Bronchial epithelial cell (primary cell): ENCODE results near the gene THOP1. TPM values are rescaled to one million over a fixed set of nuclear protein-coding genes. Genes with fewer than 3 reads are reported as not detected.

Experiments
- DNase-seq: peaks from one replicate; pipeline ENCODE4 v3.0.0-alpha.2; 2010; ENCODE audit warnings: low read depth
- FAIRE-seq: peaks from 2 replicates; lab custom pipeline; 2011; peaks lifted over from hg19 to GRCh38; lab: Jason Lieb, UNC
- H3K27me3 ChIP-seq: 2 replicates; pipeline ENCODE4 v1.5.1; 2011; ENCODE audit warnings: low read length; ENCODE audit not compliant: control insufficient read depth, insufficient read depth
- H3K36me3 ChIP-seq: 2 replicates; pipeline ENCODE4 v1.5.1; 2011; ENCODE audit warnings: low read length; ENCODE audit not compliant: control insufficient read depth, insufficient read depth
- H3K4me3 ChIP-seq: 2 replicates; pipeline ENCODE4 v1.5.1; 2011; ENCODE audit warnings: mild to moderate bottlenecking, low read depth, low read length, control low read depth
- total RNA-seq: library from RNA; depleted of rRNA; stranded (reverse); fragments of >200 nt; gene quantifications from 2 replicates; pipeline ENCODE4 v1.2.1, GENCODE V29; 2014
- TF ChIP-seq, protein P1 (sequence below): IDR thresholded peaks from 2 replicates; pipeline ENCODE4 v1.5.1; 2011; ENCODE audit warnings: mild to moderate bottlenecking, moderate library complexity, low read length, control low read depth, inconsistent platforms; ENCODE audit not compliant: insufficient read depth, severe bottlenecking

THOP1 gene
- total RNA-seq, 1 donor from 2014 or later, result 86.4 TPM

DNA sequence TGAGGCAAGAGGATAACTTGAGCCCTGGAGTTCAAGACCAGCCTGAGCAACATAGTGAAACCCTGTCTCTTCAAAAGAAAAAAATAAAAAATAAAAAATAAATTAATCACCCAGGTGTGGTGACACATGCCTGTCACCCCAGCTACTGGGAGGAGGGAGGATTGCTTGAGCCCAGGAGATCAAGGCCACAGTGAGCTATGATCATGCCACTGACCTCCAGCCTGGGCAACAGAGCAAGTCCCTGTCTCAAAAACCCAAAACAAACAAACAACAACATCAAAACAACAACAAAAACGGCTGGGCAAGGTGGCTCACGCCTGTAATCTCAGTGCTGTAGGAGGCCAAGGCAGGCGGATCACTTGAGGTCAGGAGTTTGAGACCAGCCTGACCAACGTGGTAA lies 41.2 kb upstream of the THOP1 start:
- Histone ChIP-seq H3K4me3 (no peak overlapping the region), H3K27me3 (no peaks in the 10 kb centered on the region), H3K36me3 (no peaks in the 10 kb centered on the region)
- DNase-seq (no peak), FAIRE-seq (no peak)
- TF ChIP-seq, protein P1, sequence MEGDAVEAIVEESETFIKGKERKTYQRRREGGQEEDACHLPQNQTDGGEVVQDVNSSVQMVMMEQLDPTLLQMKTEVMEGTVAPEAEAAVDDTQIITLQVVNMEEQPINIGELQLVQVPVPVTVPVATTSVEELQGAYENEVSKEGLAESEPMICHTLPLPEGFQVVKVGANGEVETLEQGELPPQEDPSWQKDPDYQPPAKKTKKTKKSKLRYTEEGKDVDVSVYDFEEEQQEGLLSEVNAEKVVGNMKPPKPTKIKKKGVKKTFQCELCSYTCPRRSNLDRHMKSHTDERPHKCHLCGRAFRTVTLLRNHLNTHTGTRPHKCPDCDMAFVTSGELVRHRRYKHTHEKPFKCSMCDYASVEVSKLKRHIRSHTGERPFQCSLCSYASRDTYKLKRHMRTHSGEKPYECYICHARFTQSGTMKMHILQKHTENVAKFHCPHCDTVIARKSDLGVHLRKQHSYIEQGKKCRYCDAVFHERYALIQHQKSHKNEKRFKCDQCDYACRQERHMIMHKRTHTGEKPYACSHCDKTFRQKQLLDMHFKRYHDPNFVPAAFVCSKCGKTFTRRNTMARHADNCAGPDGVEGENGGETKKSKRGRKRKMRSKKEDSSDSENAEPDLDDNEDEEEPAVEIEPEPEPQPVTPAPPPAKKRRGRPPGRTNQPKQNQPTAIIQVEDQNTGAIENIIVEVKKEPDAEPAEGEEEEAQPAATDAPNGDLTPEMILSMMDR, result no peak

DNA sequence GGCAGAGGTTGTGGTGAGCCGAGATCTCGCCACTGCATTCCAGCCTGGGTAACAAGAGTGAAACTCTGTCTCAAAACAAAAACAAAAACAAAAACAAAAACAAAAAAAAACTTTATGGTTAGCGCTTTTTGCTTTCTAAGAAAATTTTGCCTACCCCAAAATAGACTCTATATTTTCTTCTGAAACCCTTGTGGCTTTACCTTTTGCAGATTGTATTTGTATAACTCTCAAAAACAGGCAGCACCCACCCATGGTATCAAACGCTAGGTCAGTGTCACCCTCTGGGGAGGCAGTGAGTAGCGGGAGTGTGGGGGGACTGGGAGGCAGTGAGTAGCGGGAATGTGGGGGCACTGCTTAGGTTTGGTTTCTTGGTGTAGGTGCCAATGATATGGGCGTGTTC lies 38.0 kb upstream of the THOP1 start:
- H3K36me3 ChIP-seq, result no peaks in the 10 kb centered on the region
- FAIRE-seq (no peak), DNase-seq (no peak)
- no peak overlapping the region for H3K4me3 ChIP-seq
- TF ChIP-seq, protein P1, result no peak
- H3K27me3 ChIP-seq, result no peaks in the 10 kb centered on the region

DNA sequence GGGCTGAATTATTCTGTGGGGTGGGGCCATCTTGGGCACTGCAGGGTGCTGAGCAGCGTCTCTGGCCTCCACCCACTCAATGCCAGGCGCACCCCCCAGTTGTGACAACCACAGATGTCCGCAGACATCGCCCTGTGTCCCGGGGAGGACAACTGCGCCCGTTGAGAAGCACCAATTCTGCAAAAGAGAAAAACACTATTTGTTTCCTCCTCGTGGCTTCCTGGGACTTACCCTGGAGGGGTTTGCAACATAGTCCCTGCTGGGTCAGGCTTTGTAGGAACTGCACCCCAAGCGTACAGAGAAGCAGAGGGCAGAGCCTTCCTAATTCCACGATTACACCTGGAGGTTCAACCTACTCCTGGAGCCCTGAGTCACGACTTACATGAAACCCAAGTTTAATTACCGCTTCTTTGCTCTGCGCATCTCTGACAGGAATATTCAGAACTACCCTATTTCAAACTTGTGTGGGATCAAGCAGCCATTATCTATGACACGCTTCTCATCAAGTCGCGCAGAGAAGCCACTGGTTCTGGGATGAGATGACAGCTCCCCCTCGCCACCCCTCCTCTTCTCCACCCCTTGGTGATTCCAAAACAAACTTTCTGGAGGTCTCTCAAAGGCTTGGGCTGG lies 34.4 kb upstream of the THOP1 start:
- Histone ChIP-seq H3K27me3 (no peaks in the 10 kb centered on the region), H3K36me3 (peaks cover 5% of the 10 kb centered on the region), H3K4me3 (no peak overlapping the region)
- TF ChIP-seq, protein P1, result no peak
- DNase-seq, result no peak
- no peak for FAIRE-seq

DNA sequence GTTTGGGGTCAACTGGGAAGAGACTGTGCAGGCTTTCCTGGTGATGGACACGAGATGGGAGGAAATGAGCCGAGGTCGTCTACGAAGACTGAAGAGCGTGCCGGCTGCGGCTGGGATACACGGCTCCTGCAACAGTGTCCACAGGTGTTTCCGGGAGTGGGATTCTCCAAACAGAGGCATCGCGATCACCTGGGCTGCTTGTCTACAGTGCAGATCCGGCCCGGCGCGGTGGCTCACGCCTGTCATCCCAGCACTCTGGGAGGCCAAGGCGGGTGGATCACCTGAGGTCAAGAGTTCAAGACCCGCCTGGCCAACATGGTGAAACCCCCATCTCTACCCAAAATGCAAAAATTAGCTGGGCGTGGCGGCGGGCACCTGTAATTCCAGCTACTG lies 33.9 kb upstream of the THOP1 start:
- DNase-seq, result no peak
- Histone ChIP-seq H3K4me3 (no peak overlapping the region), H3K27me3 (no peaks in the 10 kb centered on the region), H3K36me3 (peaks cover 5% of the 10 kb centered on the region)
- TF ChIP-seq, protein P1, result no peak
- FAIRE-seq, result no peak

DNA sequence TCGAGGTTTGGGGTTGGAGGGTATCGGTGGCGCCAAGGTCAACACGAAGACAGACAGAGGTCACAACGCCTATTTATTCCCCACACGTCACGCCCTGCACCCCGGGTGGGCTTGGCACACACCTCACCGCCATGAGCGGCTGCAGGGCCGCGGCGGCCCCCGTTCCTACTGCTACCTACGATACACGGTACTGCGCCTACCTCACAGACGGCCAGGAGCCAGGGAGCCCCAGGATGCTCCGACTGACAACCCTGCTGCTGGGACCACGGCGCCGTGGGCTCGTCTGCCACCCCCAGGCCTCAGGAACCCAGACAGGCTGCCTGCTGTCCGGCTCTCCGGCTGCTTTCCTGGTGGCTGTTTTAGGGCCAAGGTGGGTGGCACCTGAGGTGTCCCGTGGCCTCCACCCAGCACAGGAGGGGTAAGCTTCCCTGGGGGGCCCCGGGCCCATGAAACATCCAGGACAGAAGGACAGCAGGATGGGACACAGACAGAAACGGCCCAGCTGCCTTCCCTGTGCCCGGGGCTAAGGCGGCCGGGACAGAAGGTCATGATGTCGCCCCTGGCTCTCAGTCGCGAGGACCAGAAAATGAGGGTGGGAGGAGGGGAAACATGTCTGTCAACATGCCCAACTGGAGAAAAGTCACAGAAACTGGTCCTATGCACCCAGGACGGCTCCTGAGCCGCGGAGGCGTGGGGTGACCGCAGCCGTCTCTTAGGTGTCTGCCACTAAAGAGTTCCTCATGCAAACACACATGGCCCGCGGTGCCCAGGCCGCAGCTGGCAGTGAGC lies 30.4 kb upstream of the THOP1 start:
- DNase-seq, result no peak
- H3K36me3 ChIP-seq, result peaks cover 9% of the 10 kb centered on the region
- TF ChIP-seq, protein P1, result no peak
- no peaks in the 10 kb centered on the region for H3K27me3 ChIP-seq
- FAIRE-seq, result no peak
- no peak overlapping the region for H3K4me3 ChIP-seq
